Body of pancreas (tissue), 4 donors: ENCODE measurements around the gene FAM90A1.
"Not testable (repeated sequence)": the region's sequence is repeated elsewhere in the genome, so short reads cannot be mapped to it uniquely, and the experiment has no call there.

Source experiments
- POLR2A ChIP-seq, 3 donors: fragments of 450-650 bp; IDR thresholded peaks; one replicate each; pipeline ENCODE4 v1.6.1; 2016; ENCODE audit warnings: antibody characterized with exemption in 3 of 3, mild to moderate bottlenecking in 2 of 3
- TF ChIP-seq, protein P1 (sequence below), 7 experiments: fragments of 450-650 bp in 4 of 7; fragments of 200-600 bp in 3 of 7; sonication (generic) in 3 of 7; IDR thresholded peaks; one replicate each; pipeline ENCODE4 v1.5.1; 2016 to 2019; ENCODE audit warnings: antibody characterized with exemption in 7 of 7

- TF ChIP-seq, protein P1, sequence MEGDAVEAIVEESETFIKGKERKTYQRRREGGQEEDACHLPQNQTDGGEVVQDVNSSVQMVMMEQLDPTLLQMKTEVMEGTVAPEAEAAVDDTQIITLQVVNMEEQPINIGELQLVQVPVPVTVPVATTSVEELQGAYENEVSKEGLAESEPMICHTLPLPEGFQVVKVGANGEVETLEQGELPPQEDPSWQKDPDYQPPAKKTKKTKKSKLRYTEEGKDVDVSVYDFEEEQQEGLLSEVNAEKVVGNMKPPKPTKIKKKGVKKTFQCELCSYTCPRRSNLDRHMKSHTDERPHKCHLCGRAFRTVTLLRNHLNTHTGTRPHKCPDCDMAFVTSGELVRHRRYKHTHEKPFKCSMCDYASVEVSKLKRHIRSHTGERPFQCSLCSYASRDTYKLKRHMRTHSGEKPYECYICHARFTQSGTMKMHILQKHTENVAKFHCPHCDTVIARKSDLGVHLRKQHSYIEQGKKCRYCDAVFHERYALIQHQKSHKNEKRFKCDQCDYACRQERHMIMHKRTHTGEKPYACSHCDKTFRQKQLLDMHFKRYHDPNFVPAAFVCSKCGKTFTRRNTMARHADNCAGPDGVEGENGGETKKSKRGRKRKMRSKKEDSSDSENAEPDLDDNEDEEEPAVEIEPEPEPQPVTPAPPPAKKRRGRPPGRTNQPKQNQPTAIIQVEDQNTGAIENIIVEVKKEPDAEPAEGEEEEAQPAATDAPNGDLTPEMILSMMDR (IDR thresholded peaks at IDR 0.05) = not testable (repeated sequence)
- peak in 2 of 3 donors; percentile 29 to 37 for TF ChIP-seq POLR2A (IDR thresholded peaks at IDR 0.05)
Measured at GRCh38 chr12:8242622-8242879, 15.1 kb upstream of the FAM90A1 start.
